Tibial nerve (tissue), 4 donors: Measurements from ENCODE around the gene CD93. TPM values are rescaled to one million over a fixed set of nuclear protein-coding genes. Genes with fewer than 3 reads are reported as not detected.

Experiments
- DNase-seq, 2 donors: peaks; one replicate each; pipeline ENCODE4 v3.0.0-alpha.2; 2019; ENCODE audit warnings: low spot score in 2 of 2
- H3K27ac ChIP-seq, 4 donors: fragments of 200-600 bp; sonication (generic) in 3 of 4; one replicate each; pipeline ENCODE4 v1.5.1; 2017 to 2019; ENCODE audit warnings: mild to moderate bottlenecking in 1 of 4
- H3K27me3 ChIP-seq, 2 donors: fragments of 200-600 bp; sonication (generic) in 1 of 2; one replicate each; pipeline versions ENCODE4 v1.5.1 to v1.6.0; 2017 to 2019
- H3K36me3 ChIP-seq, 3 donors: fragments of 200-600 bp; sonication (generic); one replicate each; pipeline ENCODE4 v1.5.1; 2018 to 2019
- H3K4me1 ChIP-seq, 4 donors: fragments of 200-600 bp; sonication (generic) in 3 of 4; one replicate each; pipeline ENCODE4 v1.5.1; 2017 to 2019
- H3K4me3 ChIP-seq, 4 donors: fragments of 200-600 bp; sonication (generic) in 3 of 4; one replicate each; pipeline ENCODE4 v1.5.1; 2017 to 2019; ENCODE audit warnings: mild to moderate bottlenecking in 1 of 4, moderate library complexity in 1 of 4
- H3K9me3 ChIP-seq, 4 donors: fragments of 200-600 bp; sonication (generic) in 3 of 4; one replicate each; pipeline ENCODE4 v1.5.1; 2017 to 2019
- CTCF ChIP-seq, 5 experiments: fragments of 200-600 bp in 3 of 5; fragments of 450-650 bp in 2 of 5; sonication (generic) in 3 of 5; IDR thresholded peaks; one replicate each; pipeline ENCODE4 v1.5.1; 2016 to 2019; ENCODE audit warnings: antibody characterized with exemption in 5 of 5, mild to moderate bottlenecking in 3 of 5, moderate library complexity in 2 of 5
- EP300 ChIP-seq, 2 donors: sonication (generic); formaldehyde crosslinking; IDR thresholded peaks; one replicate each; pipeline ENCODE4 v1.6.1; 2017; ENCODE audit warnings: antibody characterized with exemption in 2 of 2, mild to moderate bottlenecking in 1 of 2
- POLR2A ChIP-seq, 2 donors: fragments of 450-650 bp; IDR thresholded peaks; one replicate each; pipeline ENCODE4 v1.6.1; 2017; ENCODE audit warnings: antibody characterized with exemption in 2 of 2, mild to moderate bottlenecking in 2 of 2, moderate library complexity in 2 of 2
- WGBS, 2 donors: methylation state at CpG; one replicate each; pipeline ENCODE4 v1.1.5; 2018; 5-methylcytosine and 5-hydroxymethylcytosine counted together
- total RNA-seq, 4 donors: library from RNA; depleted of rRNA; stranded (reverse); fragments of >200 nt; gene quantifications; one replicate each; pipeline ENCODE4 v1.1.0, GENCODE V29; 2016

Gene CD93
- total RNA-seq, 4 donors from 2014 or later, result 23.0 to 85.1 (median 65.7) TPM

- H3K36me3 ChIP-seq, result no peaks in the 10 kb centered on the region
- peak overlapping the region; percentile 14 to 47 (median 25) for H3K4me3 ChIP-seq
- DNase-seq, result no peak
- H3K9me3 ChIP-seq, result no peaks in the 10 kb centered on the region
- peak overlapping the region in 3 of 4 donors; percentile 66 to 87 (median 87) for H3K27ac ChIP-seq
- 65 to 67% methylated on average over 10 to 15 of the region's 15 CpGs for whole genome bisulfite sequencing, 2 donors
- H3K27me3 ChIP-seq, result no peaks in the 10 kb centered on the region
- TF ChIP-seq EP300 (IDR thresholded peaks at IDR 0.05) (no peak), POLR2A (IDR thresholded peaks at IDR 0.05) (no peak), CTCF (IDR thresholded peaks at IDR 0.05) (no peak)
- H3K4me1 ChIP-seq, result peaks cover 0 to 20% (median 0%) of the 10 kb centered on the region in 4 donors
These were observed 2.4 kb downstream of the CD93 start for GRCh38 chr20:23083553-23084220.

DNA sequence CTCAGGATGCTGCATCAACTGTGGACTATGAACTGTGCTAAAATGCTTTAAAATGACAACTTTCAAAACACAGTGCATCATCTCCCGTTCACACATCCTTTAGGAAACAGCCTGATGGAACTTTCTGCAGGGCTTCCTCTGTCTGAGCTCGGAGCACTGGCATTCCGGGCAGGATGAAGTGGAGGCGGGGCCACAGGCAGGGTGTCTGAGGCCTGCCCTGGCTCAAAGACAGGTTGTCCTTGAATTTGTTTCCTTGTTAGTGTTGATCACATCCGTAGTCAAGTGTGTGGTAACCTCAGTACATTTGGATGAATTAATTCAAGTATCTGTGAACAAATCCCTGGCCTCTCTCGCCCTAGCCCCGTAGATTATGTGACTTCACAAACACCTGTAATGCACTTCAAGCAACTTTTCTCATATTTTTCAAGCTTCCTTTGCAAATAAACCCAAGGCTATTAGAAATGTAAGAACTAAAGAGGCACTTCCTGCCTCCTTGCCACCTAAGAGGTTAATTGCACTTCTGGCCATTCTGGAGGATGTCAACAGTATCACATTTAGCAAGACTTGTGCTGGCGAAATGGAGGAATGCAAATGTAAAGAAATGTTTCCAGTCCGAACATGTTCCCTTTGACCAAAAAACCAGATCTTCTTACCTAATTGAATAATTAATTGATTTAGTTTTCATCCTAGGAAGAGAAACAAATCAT is 3.1 kb downstream of the CD93 start:
- Histone ChIP-seq H3K4me3 (peak overlapping the region in 3 of 4 donors; percentile 14 to 47 (median 26)), H3K9me3 (no peaks in the 10 kb centered on the region), H3K36me3 (no peaks in the 10 kb centered on the region), H3K27me3 (no peaks in the 10 kb centered on the region), H3K27ac (peak overlapping the region in 3 of 4 donors; percentile 66 to 87 (median 87)), H3K4me1 (peaks cover 0 to 20% (median 0%) of the 10 kb centered on the region in 4 donors)
- TF ChIP-seq EP300 (IDR thresholded peaks at IDR 0.05) (peak in 1 of 2 donors; percentile 45), POLR2A (IDR thresholded peaks at IDR 0.05) (no peak)
- DNase-seq, result no peak
- 46 to 48% methylated on average over 9 of the region's 9 CpGs for WGBS, 2 donors

GRCh38 chr20:23081263-23081819 is 4.8 kb downstream of the CD93 start:
- Histone ChIP-seq H3K36me3 (no peaks in the 10 kb centered on the region), H3K27me3 (no peaks in the 10 kb centered on the region), H3K4me3 (peak overlapping the region in 1 of 4 donors; percentile 47), H3K9me3 (no peaks in the 10 kb centered on the region), H3K27ac (peak overlapping the region in 1 of 4 donors; percentile 14), H3K4me1 (peaks cover 0 to 10% (median 0%) of the 10 kb centered on the region in 4 donors)
- no peak for TF ChIP-seq POLR2A (IDR thresholded peaks at IDR 0.05)
- TF ChIP-seq CTCF (IDR thresholded peaks at IDR 0.05), result no peak
- TF ChIP-seq EP300 (IDR thresholded peaks at IDR 0.05), result no peak
- 74 to 79% methylated on average over 9 of the region's 9 CpGs for WGBS, 2 donors
- no peak for DNase-seq

- H3K36me3 ChIP-seq, result no peaks in the 10 kb centered on the region
- H3K27ac ChIP-seq, result no peak overlapping the region
- DNase-seq, result no peak
- H3K4me3 ChIP-seq, result no peak overlapping the region
- TF ChIP-seq CTCF (IDR thresholded peaks at IDR 0.05) (no peak), POLR2A (IDR thresholded peaks at IDR 0.05) (no peak), EP300 (IDR thresholded peaks at IDR 0.05) (peak in 1 of 2 donors; percentile 7)
- 84 to 89% methylated on average over 10 of the region's 10 CpGs for WGBS, 2 donors
- H3K9me3 ChIP-seq, result no peaks in the 10 kb centered on the region
- peaks cover 0 to 2% (median 0%) of the 10 kb centered on the region in 4 donors for H3K4me1 ChIP-seq
- no peaks in the 10 kb centered on the region for H3K27me3 ChIP-seq
These were observed 5.6 kb downstream of the CD93 start for GRCh38 chr20:23080521-23080920.

- TF ChIP-seq EP300 (IDR thresholded peaks at IDR 0.05) (no peak), POLR2A (IDR thresholded peaks at IDR 0.05) (no peak), CTCF (IDR thresholded peaks at IDR 0.05) (no peak)
- no peak for DNase-seq
- no peaks in the 10 kb centered on the region for H3K4me1 ChIP-seq
- no peaks in the 10 kb centered on the region for H3K27me3 ChIP-seq
- WGBS, 2 donors, result 67 to 70% methylated on average over 2 of the region's 2 CpGs
- H3K9me3 ChIP-seq, result no peaks in the 10 kb centered on the region
- H3K27ac ChIP-seq, result no peak overlapping the region
- no peak overlapping the region for H3K4me3 ChIP-seq
- no peaks in the 10 kb centered on the region for H3K36me3 ChIP-seq
These were observed 6.2 kb downstream of the CD93 start for GRCh38 chr20:23079926-23080325.
